NCI-H2081 treated with DMSO at 0.1 percent for 48 hours (cell line): Measurements from ENCODE around the gene NPR1.

Source experiments
- DNase-seq: peaks from one replicate; lab custom pipeline; 2025; lab: John Stamatoyannopoulos, UW

NPR1 gene

DNA sequence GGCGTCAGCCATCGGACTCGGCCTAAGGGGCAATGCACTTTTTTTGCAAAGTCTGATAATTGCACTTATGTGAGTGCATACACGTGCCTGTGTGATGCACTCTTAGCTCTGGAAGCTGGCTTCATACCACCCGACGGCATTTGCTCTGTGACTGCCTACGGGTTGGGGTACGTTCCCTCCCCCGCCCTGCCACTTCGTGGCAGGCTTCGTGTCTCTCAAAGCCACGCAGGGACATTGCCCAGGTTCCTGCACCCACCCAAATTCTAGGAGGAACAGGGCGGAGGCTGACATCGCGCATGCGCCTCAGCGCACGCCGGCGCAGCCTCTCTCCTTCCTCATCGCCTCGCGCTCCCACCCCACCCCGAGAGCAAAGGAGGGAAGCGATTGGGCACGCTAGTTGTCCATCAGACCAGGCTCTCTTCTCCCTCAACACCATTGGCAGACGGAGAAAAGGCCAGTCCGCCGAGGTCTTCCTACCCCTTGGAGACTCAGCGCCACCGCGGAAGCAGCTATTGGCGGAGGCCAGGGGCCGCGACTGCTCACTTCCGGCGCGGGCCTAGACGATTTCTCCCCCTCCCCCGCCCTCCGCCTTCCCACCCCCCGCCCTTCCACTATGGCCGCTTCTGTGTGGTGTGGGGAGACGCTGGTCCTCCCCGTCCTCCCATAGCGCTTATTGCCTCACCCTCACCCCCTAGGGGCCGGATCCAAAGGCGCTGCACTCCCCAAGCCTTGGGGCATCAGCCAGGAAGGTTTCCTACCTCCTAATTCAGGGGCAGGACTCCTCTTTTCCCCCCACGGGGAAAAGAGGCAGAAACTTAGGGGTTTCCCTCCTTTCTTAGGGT is 49.2 kb downstream of the NPR1 start, which contains the start of gene INTS3:
Gene INTS3, plus strand, starts transcription at position 588 of the 842 bp plus-strand sequence. CDS start 585 bp downstream, outside the sequence.
- DNase-seq = peak; percentile 100

DNA sequence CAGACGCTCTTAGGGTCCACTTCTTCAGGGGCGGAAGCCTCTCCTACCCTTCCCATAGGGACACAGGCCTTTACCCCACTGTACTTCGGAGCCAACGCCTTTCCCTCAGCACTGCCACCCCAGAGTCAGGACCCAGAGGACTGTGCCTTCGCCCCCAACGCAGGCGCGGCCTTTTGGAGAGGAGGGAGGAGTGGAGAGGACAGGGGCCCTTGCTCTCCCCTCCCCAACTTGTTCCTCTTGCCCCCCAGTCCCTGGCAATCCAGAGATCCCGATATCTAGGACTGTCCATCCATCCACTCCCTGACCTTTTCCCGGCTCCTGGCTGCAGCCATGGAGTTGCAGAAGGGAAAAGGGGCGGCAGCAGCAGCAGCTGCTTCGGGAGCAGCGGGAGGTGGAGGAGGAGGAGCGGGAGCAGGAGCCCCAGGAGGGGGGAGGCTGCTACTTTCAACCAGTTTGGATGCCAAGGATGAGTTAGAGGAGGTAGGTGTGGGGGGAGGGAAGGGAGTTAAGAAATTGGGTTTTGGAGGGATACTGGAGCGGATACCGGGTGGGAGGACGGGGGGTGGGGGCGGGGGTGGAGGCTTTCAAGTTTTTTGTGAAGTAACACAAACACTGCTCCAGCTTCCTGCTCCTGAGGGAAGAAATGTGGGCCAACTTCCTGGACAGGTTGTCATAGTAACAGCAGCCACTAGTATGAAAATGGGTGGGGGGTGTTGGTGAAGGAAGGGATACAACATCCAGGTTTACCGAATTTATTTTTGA is 50.0 kb downstream of the NPR1 start:
- DNase-seq = no peak

DNA sequence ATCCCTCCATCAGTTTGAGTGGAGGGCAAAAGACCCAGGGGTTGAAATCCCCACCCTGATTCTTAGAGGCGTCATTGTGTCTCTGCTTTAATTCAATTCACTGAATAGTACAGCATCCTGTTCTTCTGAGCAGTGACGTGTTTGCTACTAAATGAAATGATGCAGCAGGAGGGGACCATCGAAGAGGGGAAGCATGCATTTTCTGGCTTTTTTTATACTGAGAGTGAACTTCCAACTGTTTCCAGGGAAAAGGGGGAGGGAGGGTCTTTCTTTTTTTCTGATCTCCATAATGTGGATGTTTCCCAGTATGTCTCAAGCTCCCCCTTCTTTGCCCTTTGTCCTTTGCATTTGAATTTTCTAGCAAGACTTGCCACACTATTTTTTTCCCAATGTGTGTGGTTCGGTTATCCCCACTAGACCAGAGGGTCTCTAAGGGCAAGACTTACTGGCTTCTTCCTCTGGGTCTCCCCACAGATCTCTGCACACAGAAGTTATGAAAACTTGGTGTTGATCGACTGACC is 52.0 kb downstream of the NPR1 start:
- no peak for DNase-seq

DNA sequence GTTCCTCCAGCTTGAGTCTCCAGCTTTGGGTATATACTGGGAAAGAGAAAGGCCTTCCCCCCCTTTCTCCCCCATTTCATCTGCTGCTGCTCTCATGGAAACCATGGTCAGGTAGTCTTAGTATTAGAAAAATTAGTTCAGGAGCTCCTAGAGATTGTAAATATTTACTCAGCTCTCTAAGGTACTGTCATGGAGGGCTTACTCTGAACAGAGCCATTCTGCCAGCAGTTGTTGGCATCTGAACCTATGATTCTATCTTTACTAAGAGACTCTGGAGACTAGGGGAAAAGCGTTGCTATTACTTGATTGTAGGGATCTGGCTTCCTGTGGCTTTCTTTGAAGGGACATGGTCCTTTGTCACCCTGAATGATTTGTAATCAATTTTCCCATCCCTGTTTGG is 55.5 kb downstream of the NPR1 start:
- peak; percentile 50 for DNase-seq

DNA sequence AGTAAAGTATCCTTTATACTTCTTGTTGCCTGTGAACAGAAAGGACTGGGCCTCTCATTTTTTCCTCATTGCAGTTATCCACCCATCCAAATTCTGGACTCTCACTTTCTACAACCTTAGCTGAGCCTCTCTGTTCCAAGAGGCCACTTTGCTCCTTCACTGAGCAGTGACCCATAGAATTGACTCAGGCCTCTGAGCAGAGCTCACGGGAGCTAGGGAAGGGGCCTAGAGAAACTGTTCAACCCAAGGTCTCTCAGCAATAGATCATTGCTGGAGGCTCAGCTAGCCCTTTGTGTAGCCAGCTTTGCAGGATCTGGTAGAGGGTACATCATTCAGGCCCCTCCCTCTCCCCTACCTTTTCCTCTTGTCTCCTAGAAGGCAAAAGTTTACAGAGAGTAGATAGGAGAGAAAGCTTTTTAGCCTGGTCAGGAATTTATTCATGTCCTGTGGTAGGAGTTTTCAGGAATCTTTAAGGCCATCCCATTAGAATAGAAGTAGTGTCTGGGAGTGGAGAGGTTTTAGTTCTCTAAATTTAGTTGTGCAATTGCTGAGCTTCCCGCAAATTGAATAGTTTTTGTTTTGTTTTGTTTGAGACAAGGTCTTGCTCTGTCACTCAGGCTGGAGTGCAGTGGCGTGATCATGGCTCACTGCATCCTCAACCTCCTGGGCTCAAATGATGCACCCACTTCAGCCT is 56.1 kb downstream of the NPR1 start:
- DNase-seq = no peak

DNA sequence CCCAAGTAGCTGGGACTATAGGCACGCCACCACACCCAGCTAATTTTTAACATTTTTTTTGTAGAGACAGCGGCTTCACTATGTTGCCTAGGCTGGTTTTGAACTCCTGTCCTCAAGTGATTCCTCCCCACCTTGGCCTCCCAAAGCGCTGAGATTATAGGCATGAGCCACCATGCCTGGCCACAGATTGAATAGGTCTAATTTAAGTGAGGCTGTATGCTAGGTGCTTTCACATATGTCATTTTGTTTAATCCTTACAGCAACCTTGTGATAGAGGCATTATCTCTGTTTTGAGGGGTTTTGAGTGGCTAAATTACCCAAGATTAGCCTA is 56.6 kb downstream of the NPR1 start:
- DNase-seq = no peak

DNA sequence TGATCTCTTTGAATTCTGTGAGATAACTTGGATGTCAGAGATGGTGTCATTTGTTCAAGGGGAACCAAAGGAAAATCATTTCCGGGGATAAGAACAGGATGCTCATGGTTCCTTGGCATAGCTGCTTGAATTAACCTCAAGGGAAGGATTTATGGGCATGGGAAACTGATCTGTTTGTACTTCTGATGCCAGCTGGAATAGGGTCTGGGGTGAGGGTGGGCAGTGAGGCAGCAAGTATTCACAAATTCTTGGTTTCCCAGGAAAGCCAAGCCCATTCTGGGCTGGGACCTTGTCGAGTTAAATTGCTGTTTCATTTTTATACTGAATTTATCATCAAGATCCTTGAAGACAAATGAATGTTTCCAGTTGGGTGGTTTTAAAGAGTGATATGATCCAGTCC is 63.5 kb downstream of the NPR1 start:
- DNase-seq = no peak

DNA sequence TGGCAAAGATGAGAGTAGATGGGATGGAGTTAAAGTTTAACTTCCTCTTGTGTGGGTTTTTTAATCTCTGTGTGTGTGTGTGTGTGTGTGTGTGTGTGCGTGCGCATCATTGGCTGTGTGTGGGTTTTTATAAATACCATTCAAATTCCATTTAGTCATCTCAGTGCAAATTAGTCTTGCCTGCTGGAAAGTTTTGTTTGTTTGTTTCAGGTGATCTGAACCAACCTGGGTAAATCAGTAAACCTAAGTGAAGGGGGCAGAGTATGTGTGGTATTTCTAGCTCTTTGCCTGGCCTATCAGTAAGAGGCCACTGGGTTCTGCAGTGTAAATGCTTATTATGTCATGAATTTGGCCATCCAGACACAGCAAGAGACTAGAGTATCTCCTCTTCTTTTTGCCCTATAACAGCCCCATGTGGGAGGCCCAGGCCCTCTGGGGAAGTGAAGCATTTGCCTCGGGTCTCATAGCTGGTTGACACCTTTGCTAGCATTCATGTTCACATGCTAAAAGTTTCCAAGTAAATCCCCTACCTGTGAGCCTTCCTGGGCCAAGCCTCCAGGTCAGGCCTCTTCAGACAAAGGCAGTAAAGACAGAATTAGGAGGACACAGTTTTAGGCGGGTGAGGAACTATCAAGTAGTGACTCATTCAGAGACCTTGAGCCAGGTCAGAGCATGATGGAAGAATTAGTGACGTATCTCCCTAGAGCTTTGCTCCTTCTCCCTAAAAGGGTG is 64.1 kb downstream of the NPR1 start:
- no peak for DNase-seq
